ENCODE measurements around the gene HSDL2.
"Not testable (repeated sequence)": the region's sequence is repeated elsewhere in the genome, so short reads cannot be mapped to it uniquely, and the experiment has no call there.

HSDL2 gene

GRCh38 chr9:112380102-112380824 lies at the start of gene HSDL2:
Gene HSDL2, plus strand, starts transcription at chr9:112380108. Its CDS starts 56 bp downstream, at chr9:112380164.
- DNase-seq (ENCODE audit: low spot score): no peak

GRCh38 chr9:112331674-112331952 lies 48.3 kb upstream of the HSDL2 start:
- no peak for DNase-seq (ENCODE audit: low spot score)

GRCh38 chr9:112332214-112332613 lies 47.7 kb upstream of the HSDL2 start:
- DNase-seq (ENCODE audit: low spot score): no peak

GRCh38 chr9:112332674-112332976 lies 47.3 kb upstream of the HSDL2 start:
- DNase-seq (ENCODE audit: low spot score): no peak

- peak; percentile 88 for DNase-seq (ENCODE audit: low spot score)
Observed at GRCh38 chr9:112332977-112333638, 46.8 kb upstream of the HSDL2 start, which contains the start of gene PTBP3. Gene PTBP3, minus strand, starts transcription at chr9:112333619. Its CDS starts 35,754 bp downstream, at chr9:112297865.

GRCh38 chr9:112333639-112334431 lies 46.1 kb upstream of the HSDL2 start:
- DNase-seq (ENCODE audit: low spot score): peak; percentile 99

DNA sequence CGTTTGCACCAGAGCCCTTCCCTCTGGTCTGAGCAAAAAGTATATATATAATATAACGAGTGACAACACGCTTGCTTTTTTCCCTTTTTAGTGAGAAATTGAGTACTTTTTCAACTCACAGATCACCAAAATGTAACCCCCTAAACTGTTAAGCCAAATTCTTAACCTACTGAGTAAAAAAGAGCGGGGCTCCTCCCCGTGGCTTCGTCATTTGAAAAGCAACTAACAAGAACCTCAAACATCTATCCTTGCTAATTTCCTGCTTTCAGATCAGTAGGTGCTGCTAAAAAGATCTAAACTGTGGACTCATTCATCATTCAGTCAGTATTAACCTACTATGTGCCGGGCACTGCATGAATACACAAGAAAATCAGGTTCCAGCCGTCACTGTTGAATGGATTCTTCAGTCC lies 45.5 kb upstream of the HSDL2 start:
- DNase-seq (ENCODE audit: low spot score): no peak

DNA sequence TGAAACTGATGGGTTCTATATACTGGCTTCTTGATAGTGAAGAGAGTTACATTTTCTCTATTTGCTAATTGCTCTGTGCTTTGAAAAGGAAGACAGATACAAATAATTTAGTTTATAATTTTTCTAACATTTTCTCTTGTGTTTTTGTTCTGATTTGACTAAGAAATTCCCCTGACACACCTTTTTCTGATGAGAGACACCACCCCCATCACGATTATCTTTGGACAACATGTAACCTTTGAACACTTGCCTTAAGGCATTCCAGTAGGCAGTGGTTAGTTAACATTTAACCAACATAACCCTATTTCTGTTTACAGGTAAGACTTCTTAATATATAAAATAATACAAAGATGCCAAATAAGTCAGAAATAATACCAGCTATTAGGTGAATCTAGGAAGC lies 42.4 kb upstream of the HSDL2 start:
- DNase-seq (ENCODE audit: low spot score): no peak

GRCh38 chr9:112338561-112338960 lies 41.3 kb upstream of the HSDL2 start:
- no peak for DNase-seq (ENCODE audit: low spot score)

DNA sequence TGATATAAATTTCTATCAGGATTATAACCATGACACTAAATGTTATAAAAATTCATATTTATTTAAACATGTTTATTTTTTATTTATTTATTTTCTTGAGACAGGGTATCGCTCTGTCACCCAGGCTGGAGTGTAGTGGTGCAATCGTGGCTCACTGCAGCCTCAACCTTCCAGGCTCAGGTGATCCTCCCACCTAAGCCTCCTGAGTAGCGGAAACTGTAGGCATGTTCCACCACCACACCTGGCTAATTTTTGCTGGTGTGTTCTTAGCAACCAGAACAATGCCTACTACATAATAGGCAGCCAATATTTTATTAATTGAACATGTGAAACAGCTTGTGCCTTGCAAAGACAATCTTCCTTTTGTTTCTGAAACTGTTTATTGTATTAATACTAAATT lies 40.0 kb upstream of the HSDL2 start:
- DNase-seq (ENCODE audit: low spot score): no peak

DNA sequence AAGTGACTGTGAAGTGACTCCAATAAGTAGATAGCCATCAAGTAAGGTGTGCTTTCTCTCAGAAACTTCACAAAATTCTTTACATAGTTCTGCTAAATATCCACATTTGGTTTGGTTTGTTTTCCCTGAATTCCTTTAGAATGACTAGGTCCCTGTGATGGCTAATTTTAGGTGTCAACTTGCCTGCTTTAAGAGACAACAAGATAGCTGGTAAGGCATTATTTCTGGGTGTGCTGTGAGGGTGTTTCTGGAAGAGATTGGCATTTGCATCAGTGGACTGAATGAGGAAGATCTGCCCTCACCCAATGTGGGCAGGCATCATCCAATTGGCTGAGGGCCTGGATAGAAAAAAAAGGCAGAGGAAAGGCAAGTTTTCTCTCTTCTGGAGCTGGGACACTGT lies 38.2 kb upstream of the HSDL2 start:
- no peak for DNase-seq (ENCODE audit: low spot score)

DNA sequence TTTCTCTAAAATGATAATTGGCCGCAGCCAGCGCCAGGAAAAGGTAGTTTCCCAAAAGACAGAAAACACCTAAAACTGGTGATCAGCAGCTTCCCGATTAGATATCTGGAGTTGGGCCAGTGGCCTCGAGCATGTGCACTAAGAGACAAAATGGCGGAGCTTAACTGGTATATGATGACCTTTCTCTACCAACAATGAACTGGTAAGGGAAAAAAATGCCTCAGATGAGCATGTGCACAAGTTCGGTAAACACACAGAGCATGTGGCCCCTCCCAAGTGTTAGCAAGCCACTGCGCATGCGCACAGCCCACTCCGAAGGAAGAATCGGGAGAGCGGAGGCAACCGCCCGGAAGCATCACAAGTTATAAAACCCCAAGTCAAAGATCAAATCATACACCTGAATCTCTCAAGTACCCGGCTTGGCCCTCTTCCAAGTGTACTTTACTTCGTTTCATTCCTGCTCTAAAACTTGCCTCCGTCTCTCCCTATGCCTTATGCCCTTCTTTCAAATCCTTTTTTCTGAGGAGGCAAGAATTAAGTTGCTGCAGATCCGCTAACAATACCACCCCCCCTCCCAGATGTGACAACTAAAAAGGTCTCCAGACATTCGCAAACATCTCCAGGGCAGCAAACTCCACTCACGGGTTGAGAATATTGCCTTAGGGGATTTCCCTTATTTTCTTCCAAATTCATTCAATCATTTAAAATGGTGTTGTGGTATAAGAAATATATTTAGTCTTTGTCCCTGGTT lies 31.5 kb upstream of the HSDL2 start:
- DNase-seq (ENCODE audit: low spot score): peak; percentile 84

DNA sequence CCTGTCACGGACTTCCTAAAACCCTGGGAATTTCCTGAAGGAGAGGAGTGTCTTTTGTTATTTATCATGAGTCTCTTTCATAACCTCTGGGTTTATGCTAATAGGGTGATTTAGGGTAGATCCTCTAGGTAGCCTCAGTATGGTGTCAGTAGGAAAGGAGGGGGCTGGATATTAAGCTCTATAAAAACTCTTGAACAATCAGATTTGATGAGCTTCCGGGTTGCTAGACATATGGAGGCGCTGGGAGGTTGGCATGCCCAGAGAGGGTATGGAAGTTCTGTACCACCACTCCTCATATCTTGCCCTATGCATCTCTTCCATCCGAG lies 30.9 kb upstream of the HSDL2 start:
- DNase-seq (ENCODE audit: low spot score): no peak

GRCh38 chr9:112351184-112351583 lies 28.7 kb upstream of the HSDL2 start:
- DNase-seq (ENCODE audit: low spot score): no peak

GRCh38 chr9:112352209-112352608 lies 27.7 kb upstream of the HSDL2 start:
- DNase-seq (ENCODE audit: low spot score): no peak

DNA sequence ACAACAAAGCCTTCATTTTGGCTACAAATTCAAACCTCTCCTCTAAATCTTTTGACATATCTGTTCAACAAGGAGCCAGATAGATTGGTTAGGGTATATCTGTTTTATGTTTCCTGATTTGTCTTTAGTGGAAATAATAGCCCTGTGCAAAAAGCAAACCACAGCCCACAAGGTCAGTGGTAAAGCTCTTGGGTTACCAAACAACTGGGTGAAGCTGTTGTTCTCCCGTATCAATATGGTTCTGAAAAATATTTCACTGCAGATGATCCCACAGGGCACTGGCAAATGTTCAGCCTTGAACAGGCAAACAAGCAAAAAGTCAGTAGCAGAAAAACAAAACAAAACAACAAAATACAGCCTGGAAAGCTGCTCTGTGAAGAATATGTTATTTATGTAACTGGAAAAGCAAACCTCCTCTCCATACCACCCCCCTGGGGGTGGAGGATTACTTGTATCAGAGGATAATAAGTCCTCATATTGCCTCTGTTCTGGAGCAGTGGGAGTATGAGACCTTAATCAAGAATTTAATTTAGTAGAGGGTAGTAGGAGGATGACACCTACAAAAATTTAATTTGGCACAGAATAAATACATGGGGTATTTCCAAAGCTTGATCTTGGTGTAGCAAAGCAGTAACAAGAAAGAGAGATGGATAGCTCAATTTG lies 25.7 kb upstream of the HSDL2 start:
- DNase-seq (ENCODE audit: low spot score): no peak

GRCh38 chr9:112355427-112355897 lies 24.4 kb upstream of the HSDL2 start:
- no peak for DNase-seq (ENCODE audit: low spot score)

GRCh38 chr9:112360047-112360804 lies 19.7 kb upstream of the HSDL2 start:
- DNase-seq (ENCODE audit: low spot score): no peak

GRCh38 chr9:112361601-112362000 lies 18.3 kb upstream of the HSDL2 start:
- DNase-seq (ENCODE audit: low spot score): no peak

- DNase-seq (ENCODE audit: low spot score): no peak
Observed at GRCh38 chr9:112364761-112365160, 15.1 kb upstream of the HSDL2 start.

DNA sequence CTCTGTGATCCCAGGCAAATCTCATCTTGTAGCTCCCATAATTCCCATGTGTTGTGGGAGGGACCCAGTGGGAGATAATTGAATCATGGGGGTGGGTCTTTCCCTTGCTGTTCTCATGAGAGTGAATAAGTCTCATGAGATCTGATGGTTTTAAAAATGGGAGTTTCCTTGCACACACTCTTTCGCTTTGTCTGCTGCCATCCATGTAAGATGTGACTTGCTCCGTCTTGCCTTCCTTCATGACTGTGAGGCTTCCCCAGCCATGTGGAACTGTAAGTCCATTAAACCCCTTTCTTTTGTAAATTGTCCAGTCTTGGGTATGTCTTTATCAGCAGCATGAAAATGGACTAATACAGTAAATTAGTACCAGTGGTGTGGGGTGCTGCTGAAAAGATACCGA lies 14.7 kb upstream of the HSDL2 start:
- DNase-seq (ENCODE audit: low spot score): not testable (repeated sequence)
